ENCODE data around the gene SPOCK1.

SPOCK1 gene

DNA sequence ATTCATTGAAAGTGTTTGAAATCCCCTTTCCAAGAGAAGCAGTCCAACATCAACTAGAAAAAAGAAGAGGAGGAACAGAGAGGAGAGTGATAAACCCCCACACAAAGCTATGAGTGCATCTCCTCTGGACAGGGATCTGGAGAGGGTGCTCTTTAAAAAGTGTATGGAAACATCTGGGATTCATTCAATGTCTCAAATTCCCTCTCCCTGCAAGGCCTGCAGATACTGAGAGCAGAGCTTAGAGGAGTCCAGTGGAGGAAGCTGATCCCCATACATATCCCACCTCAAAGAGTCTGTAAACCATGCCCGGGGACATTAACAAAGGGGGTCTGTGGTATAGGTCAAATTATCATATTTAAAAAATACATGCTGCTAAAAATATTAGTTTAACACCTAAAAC, 2.2 kb downstream of the SPOCK1 start:
- no peak for DNase-seq (ENCODE audit: low read depth in 4 of 4, low spot score in 1 of 4)

DNA sequence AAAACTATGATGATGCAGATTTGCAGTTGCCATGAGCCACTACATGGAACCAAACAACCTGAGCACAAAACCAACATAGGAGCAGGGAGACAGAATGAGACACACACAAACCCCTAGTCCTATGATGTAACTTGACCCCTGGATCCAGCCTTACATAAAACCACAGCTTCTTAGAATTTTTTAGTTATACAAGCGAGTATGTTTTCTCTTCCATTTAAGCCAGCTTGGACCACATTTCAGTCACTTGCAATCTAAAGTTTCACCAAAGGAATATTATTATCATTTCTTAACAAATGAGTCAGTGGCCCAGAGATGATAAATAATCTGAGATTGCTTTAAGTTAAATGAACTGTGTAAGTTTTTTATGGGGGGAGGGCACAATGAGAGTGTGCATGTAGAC, 6.8 kb downstream of the SPOCK1 start:
- no peak for DNase-seq (ENCODE audit: low read depth in 4 of 4, low spot score in 1 of 4)

DNA sequence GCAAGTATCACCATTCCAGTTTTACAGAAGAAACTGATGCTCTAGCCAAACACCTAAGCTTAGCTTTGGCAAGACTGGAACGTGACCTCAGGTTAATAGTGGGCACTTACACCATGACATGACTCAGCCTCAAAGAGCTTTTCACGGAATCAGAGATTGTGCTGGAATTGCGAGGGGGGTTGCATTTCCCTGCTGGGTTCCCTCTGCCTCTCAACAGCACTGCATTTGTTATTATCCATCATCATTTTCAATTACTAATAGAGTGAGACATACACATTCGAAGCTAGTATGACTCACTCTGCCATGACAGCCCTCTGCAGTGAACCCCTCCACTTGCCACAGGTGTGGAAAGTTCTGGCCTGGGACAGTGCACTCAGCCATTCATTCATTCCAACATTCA, 8.0 kb downstream of the SPOCK1 start:
- DNase-seq (ENCODE audit: low read depth in 4 of 4, low spot score in 1 of 4), result no peak

DNA sequence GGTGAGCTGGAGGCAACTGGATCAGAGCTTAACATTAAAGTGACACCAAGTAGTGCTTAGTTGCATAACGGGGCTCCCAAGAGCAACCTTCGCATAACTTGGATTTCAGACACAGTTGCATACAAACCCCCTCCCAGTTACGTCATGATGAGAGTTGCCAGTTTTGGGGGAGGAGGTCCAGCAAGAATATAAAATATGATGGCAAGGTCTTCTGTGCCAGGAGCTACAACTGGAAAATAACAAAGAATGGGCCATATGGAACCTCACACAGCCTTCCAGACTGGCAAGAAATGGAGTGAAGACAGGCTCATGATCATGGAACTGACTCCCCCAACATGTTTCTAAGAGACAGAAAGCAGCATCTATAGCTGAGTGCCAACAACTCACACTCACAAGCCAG, 8.5 kb downstream of the SPOCK1 start:
- DNase-seq (ENCODE audit: low read depth in 4 of 4, low spot score in 1 of 4), result no peak

DNA sequence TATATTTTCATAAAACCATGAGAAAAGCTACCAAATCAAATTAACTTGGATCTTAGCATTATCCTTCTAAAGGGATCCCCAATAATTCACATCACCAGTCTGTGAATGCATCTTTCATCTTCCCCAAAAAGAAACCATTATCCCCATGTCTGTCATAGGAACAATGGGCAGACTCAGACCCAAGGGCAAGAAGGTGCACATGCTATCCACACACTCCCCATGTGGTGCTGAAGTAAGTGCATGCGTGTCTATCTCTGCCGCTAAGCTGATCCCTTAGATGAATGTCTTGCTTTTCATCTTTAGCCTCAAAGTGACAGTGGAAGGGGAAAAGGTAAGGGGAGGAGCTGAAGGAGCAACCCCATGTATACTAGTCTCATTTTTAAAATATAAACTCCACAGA, 10.2 kb downstream of the SPOCK1 start:
- no peak for DNase-seq (ENCODE audit: low read depth in 4 of 4, low spot score in 1 of 4)

DNA sequence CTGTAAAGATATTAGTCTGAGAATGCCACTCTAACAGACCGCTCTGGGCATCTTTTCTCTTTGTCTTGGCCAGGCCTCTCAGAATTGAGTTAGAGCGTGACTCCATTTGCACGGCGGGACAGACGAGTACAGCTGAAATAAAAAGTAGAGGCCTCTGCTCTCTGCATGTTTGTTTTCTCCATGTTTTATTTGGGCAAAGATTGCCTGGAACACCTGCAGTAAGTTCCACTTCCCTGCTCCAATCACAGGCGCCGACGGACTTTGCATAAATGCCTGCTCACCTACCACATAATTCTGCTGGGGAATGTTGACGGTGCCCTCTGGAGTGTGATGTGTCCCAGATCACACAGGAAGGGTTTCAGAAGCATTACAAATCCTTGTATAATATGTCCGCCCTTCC, 10.6 kb downstream of the SPOCK1 start:
- no peak for DNase-seq (ENCODE audit: low read depth in 4 of 4, low spot score in 1 of 4)

DNA sequence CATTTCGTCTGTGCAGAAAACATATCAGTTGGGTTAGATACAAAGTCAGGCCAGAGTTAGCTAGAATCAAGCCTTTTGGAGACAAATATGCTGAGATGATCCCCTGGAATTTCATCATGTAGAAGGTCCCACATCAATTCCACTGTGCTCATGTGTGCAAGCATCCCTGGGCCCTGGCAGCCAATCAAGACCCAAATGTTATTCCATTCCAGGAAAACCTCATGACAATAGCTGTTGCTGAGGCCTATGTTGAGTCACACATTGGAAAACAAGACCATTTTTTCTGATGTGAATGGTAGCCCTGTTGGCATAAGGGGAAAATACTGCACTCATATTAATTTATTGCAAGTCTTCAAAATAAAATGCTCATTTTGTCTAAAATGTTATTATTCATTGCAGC, 11.5 kb downstream of the SPOCK1 start:
- no peak for DNase-seq (ENCODE audit: low read depth in 4 of 4, low spot score in 1 of 4)

DNA sequence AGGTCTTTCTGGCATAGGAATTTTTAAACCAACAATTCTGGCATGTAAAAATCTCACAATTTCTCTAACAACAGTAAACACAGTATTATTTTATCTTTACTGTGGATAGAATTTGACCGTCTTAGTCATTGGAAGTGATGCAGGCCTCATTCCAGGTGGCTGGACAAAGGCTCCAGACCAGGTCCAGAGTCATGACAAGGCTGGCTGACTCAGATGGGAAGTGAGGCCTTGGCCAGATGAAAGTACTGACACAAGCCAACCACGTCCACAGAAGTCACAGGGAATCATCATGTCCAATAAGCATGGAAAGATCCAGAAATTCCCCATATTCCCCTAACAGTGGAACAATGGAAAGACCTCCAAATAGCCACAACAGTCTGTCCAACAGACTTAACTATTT, 12.4 kb downstream of the SPOCK1 start:
- no peak for DNase-seq (ENCODE audit: low read depth in 4 of 4, low spot score in 1 of 4)

DNA sequence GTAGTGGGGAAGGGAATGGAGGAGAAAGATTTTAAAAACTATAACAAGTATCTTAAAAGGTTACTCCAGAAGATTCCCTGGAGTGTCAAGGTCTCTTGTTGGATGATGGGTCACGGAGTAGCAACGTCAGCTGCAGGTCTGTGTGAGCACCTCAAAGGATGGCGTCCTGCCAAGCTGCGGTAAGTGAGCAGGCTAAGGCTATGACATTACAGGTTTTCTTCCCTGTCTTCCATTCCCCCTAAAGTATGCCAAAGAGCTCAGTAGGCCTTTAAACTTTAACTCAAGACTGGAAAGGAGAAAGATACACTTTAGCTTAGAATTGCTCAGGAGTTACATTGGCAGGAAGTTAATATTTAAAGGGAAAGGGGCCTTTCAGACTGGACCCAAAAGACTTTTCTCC, 17.5 kb downstream of the SPOCK1 start:
- no peak for DNase-seq (ENCODE audit: low read depth in 4 of 4, low spot score in 1 of 4)

DNA sequence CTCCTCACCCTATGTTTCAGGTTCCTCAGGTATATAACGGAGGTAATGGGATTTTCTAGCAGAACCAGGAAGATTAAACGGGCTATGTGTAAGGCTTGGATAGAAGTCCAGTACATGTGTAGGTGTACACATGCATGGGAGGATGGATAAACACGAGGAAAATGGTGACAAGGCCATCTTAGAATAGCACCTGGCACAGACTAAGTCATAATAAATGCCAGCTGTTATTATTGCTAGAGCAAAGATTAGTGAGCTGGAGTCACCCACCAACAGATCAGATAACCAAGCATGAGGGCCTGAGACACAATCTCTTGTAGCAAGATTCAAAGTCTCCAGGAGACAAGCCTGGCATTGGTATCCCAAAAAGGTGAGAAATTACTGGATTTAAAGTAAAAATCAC, 21.1 kb downstream of the SPOCK1 start:
- no peak for DNase-seq (ENCODE audit: low read depth in 4 of 4, low spot score in 1 of 4)

DNA sequence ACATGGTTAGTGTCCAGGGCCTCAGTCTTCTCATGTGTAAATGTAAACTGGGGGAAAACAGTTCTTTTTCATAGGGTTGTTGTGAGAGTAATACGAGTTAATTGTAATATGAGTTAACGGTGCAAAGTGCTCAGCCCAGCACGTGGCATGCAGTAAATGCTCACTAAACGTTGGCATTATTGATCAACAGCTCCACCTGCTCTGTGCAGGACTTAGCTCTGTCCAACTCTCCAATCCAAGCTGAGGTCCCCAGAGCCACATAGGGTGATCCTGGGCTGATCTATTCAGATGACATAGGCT, 28.3 kb downstream of the SPOCK1 start:
- DNase-seq (ENCODE audit: low read depth in 4 of 4, low spot score in 1 of 4), result no peak

DNA sequence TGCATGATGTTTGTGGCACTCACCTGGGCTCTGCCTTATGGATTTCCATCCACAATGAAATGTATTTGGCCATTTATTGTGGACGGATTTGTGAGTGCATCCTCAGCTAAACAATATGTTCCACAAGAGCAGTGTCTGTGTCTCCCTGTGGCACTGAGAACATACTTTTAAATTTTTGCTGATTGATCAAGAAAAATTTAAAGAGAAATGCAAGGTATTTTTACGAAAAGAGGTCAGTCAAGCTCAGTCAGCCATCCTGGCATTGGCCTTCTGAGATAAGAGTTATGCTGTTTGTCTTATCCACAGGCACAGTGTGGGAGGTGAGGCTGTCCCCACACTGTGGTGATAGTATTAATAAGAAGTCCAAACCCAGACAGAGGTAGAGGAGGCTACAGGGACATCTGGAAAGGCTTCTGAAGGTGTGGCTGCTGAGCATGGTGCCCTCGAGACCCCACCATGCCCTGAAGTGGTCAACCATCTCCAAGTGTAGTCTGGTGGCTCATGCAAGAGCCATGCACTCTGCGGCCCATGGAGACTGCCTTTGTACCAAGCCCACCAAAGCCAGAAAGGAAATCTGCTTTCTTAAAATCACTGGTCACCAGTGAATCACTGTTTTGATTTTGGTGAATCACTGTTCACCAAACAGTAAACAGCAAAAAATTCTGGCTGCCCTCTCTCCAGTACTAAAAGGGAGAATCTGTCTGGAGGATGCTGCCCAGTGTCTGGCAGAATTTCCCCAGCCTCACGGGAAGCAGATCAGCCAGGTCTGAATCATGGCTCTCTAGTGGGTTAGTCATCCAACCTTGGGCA, 28.8 kb downstream of the SPOCK1 start:
- no peak for DNase-seq (ENCODE audit: low read depth in 4 of 4, low spot score in 1 of 4)

DNA sequence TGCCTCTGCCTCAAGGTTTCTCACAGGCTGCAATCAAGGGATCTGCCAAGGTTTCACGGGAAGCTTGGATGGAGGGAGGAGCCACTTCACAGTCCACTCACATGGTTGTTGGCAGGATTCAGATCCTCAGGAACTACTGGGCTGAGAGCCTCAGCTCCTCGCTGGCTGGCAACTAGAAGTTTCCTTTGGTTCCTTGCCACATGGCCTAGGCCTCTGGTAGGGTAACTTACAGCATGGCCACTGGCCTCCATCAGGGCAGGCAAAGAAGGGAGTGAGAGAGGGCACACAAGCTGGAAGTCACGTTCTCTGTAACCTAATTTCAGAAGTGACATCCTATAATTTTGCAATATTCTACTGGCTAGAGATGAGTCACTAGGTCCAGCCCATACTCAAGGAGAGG, 32.2 kb downstream of the SPOCK1 start:
- no peak for DNase-seq (ENCODE audit: low read depth in 4 of 4, low spot score in 1 of 4)

DNA sequence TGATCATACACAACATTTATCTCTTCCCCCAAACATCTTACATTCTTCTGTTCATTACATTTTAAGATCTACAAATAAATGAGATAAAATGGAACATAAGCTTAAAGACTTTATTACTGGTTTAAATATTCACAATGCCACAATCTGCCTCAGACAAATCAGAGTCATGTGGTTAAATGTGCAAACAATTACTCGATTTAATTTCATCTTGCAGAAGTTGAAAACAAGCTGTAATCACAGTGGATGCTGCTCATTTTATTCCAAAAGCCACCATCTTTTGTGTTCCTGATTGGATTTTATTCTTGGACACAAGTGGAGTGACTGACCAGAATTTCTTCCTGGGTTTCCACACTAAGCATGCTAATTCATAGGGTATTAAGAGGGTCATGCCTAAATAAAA, 33.2 kb downstream of the SPOCK1 start:
- DNase-seq (ENCODE audit: low read depth in 4 of 4, low spot score in 1 of 4), result no peak

DNA sequence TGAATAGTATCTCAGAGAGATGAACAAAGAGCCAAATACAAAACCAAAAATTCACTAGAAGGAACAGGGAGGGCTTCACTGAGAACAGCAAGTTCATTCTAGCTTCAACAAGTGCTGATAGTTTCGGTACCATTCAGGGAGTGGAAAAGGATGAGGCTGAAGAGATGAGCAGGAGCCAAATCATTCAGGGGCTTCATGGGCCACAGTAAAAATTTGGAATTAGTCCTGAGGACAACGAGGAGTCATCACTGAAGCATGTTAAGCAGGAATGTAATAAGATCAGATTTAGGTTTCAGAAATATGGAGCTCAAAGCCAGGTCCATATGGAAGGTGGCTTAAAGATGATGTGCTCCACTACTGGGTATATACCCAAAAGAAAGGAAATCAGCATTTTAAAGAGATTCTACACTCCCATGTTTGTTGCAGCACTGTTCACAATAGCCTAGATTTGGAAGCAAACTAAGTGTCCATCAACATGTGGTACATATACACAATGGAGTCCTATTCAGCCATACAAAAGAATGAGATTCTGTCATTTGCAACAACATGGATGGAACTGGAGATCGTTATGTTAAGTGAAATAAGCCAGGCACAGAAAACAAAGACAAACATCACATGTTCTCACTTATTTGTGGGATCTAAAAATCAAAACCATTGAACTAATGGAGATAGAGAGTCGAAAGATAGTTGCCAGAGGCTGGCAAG, 36.2 kb downstream of the SPOCK1 start:
- no peak for DNase-seq (ENCODE audit: low read depth in 4 of 4, low spot score in 1 of 4)

DNA sequence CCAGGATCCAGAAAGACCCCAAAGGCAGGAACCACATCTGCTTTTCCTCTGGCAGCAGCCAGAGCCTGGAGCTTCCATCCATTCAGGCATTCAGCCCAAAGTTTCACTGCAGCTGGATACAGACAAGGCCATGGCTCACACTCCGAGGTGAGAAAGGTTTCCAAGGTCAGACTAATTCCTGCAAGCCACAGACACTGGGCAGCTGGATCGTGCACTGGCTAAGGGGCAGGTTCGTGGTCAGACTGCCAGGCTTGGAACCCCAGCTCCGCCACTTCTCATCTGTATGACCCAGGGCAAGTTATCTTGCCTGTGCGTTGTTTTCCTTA, 36.9 kb downstream of the SPOCK1 start:
- DNase-seq (ENCODE audit: low read depth in 4 of 4, low spot score in 1 of 4), result no peak

DNA sequence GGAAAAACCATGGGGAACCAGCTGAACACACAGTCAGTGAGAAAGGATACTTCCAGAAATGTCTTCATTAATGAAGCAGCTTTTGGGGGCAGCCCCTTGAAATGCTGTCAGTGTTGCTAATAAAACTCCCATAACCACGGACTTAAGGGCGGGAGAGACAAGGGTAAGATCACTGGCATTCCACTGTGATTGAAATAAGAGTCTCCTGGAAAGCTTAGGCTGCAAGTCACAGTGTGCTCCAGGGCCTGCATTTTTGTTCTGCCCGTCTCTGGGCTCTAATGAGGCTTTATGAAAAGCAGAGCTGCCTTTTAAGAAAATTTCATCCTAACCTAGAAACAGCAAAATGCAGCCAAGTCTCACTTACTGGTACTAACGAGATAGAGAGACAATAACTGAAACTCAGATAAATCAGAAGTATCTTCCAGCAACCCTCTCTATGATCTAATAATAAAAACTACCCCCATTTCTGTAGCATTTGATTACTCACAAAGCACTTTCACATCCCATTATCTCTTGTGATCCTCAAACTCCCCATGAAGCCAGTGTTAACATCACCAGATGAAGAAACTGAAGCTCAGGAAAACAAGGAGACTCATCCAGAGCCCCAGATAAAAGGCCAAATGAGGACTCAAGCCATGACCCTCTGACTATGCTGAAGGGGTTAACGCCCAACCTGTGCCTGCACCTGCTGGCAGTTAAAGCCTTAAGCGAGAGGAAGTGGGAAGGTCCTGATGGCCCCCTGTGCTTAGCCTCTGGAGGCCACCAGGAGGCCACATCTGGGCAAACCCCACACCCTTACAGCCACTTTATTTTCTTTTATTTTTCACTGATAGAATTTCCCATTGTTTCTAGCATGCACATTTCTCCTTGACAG, 37.5 kb downstream of the SPOCK1 start:
- DNase-seq (ENCODE audit: low read depth in 4 of 4, low spot score in 1 of 4), result no peak

DNA sequence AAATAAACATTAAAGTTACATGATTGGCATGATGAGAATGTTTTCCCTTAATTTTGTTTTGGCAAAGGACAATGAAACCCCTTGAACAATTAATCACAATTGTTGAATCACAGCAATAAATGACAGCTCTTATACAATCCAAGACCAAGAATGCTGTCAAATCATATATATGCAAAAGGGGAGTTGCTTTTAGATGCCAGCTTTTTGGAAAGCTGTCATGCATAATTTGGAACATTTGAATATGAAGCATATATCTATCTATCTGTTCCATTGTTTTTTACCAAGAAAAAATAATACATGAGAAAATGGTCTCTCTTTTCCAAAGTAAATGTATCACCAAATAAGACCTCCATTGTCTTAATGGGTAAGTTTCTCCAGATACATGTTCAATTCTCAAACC, 44.5 kb downstream of the SPOCK1 start:
- no peak for DNase-seq (ENCODE audit: low read depth in 4 of 4, low spot score in 1 of 4)

DNA sequence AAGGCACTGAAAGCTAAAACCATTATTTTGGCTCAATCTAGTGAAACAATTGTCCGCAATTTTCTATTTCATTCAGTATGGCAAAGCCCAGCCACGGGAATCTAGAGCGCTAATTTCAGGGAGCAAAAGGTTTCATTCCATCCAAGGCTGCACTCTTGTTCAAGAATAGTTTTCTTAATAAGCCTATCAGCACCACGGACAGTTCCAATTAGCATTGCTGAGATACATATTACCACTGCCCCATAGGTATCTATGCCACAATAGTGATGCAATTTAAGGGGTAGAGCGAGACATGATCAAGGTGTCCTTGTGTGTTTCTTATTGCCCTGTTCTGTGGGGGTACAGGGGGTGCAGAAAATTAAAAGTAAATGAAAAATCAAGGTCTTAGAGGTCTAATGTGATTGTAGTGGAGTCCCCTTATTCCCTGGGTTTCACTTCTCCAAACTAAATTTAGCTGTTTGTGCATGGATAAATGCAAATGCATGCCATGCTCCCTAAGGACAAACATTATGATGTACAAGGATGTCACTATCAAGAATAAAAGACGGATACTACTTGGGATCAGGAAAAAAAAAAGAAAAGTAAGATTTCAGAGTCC, 45.5 kb downstream of the SPOCK1 start:
- no peak for DNase-seq (ENCODE audit: low read depth in 4 of 4, low spot score in 1 of 4)

DNA sequence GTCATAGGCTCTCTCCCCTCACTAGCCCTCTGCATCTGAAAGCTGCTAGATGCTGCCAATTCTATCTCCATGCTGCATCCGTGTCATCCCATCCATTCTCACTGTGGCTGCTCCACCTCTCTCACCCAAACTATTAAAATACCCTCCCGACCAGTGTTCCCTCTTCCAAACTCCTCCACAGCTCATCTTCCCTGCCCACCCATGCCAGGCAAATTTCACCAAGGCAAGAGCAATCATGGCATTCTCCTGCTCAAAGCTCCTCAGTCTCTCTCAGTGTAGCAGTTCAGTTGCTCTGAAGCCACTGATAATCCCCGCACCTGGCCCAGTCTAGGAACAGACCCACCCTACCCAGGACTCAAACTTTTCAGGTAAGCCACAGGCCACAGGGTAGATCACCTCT, 48.4 kb downstream of the SPOCK1 start:
- no peak for DNase-seq (ENCODE audit: low read depth in 4 of 4, low spot score in 1 of 4)

DNA sequence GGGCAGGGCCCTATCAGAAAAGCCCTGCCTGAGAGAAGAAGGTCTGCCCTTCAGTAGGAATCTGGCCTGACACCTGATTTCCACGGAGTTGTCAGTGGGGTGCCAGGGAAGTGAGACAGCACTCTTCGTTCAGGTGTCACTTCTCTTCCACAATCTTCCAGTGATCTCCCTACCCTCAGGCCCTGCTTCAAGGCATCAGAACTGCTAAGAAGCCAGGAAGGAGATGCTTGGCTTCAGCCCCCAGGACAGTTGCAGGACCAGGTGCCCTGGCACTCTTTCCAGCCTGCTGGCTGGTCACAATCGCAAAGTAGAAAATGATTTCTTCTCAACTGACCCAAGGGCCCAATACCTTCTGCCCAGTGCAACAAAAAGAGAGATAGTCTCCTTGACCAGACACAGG, 50.3 kb downstream of the SPOCK1 start:
- DNase-seq (ENCODE audit: low read depth in 4 of 4, low spot score in 1 of 4), result no peak

DNA sequence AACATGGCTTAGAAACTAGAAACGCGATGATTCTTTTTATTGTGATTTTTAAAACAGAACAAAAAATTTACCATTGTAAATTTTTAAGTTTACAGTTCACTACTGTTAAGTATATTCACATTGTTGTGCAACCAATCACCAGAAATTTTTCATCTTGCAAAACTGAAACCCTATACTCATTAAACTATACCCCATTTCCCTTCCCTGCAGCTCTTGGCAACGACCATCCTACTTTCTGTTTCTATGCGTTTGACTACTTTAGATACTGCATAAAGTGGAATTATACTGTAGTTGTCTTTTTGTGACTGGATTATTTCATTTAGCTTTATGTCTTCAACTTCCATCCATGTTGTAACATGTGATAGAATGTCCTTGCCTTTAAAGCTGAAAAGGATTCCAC, 52.5 kb downstream of the SPOCK1 start:
- no peak for DNase-seq (ENCODE audit: low read depth in 4 of 4, low spot score in 1 of 4)
